Activated T-helper 1 cell treated with anti-CD3 and anti-CD28 coated beads, Interleukin-2, amount 50 U/mL, for 16 hours (primary cell): ENCODE results near the gene NPY5R.

Experiments
- DNase-seq, 2 donors: peaks; one replicate each; pipeline ENCODE4 v3.0.0-alpha.2; 2020; ENCODE audit warnings: low read depth in 1 of 2, low spot score in 1 of 2

NPY5R gene

DNA sequence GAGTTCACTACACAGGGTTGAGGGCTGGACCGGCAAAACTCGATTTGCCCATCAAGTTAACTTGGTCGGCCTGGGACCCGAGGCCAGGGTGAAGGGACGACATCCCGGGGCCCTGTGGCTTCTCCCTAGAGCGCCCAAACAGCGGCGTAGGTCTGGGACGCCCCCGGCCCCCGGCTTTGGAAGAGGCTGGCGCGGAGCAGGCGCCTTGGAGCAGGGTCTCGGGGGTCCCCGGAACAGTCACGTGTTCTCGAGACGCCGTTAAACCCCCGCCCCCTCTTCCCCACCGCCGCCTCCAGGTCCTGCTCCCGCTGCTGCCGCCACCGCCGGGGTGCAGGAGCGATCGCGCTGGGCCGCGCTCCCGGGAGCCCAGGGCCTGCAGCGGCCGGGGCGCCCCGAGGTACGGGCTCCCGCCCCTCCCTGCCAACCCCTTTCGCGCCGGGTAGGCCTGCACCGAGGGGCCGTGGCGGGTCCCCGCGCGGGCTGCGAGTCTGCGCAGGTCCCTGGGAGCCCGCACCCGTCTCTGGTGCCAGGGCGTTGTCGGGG is at the start of gene NPY5R:
Gene NPY5R, plus strand, starts transcription at position 289 of the 543 bp plus-strand sequence. CDS start 6,382 bp downstream, outside the sequence.
- DNase-seq: no peak

DNA sequence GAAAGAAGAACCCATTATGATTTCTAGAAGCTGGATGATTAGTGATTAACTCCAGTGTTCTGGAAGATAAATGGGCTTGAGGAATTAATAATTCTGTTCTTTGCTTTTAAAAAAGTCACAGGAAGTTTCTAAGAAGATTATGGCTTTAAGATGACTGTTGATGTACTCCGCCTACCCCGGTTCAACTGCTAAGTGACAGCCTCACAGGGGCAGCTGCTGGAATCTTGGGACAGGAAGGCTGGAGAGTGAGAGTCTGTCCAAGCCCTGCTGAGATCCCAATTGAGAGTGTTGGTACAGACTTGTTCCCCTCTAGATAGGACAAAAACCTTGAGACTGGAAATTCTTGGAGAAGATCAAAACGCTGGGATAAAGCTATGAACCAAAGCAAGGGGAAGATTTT is 48.6 kb upstream of the NPY5R start:
- DNase-seq: no peak

GRCh38 chr4:163300445-163300844 is 43.2 kb upstream of the NPY5R start:
- DNase-seq: no peak

DNA sequence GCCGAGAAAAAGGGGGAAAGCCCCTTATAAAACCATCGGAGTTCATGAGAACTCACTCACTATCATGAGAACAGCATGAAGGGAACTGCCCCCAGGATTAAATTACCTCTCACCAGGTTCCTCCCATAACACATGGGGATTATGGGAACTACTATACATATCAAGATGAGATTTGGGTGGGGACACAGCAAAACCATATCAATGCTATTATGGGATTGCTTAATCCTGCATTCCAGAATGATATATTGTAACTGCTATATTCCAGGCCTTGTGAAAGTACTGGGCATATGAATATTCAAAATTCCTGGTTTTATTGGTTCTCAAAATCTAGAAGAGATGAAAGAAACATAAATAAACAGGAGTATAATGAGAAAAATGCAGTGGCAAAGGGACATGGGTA is 40.6 kb upstream of the NPY5R start:
- no peak for DNase-seq

DNA sequence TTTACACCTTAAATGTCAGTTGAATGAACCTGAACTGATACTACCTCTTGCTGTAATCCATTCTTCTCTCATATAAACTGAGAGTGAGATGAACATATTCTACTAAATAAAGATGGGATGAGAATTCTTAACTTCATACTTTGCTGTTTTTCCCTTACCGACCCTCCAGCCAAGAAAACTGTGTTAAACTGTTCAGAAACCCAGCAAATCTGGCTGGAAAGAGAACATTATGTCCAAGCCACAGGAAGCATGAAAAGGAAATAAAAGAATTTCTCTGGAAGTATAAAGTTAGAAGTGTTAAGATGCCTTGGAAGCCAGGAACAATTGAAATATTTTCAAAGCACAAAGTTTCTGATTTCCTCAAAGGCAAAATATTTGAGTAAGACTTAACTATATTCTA is 34.2 kb upstream of the NPY5R start:
- no peak for DNase-seq

GRCh38 chr4:163317110-163317509 is 26.6 kb upstream of the NPY5R start:
- DNase-seq: no peak

GRCh38 chr4:163330916-163331628 is 12.6 kb upstream of the NPY5R start:
- DNase-seq: no peak

GRCh38 chr4:163331629-163332376 is 11.9 kb upstream of the NPY5R start:
- no peak for DNase-seq

DNA sequence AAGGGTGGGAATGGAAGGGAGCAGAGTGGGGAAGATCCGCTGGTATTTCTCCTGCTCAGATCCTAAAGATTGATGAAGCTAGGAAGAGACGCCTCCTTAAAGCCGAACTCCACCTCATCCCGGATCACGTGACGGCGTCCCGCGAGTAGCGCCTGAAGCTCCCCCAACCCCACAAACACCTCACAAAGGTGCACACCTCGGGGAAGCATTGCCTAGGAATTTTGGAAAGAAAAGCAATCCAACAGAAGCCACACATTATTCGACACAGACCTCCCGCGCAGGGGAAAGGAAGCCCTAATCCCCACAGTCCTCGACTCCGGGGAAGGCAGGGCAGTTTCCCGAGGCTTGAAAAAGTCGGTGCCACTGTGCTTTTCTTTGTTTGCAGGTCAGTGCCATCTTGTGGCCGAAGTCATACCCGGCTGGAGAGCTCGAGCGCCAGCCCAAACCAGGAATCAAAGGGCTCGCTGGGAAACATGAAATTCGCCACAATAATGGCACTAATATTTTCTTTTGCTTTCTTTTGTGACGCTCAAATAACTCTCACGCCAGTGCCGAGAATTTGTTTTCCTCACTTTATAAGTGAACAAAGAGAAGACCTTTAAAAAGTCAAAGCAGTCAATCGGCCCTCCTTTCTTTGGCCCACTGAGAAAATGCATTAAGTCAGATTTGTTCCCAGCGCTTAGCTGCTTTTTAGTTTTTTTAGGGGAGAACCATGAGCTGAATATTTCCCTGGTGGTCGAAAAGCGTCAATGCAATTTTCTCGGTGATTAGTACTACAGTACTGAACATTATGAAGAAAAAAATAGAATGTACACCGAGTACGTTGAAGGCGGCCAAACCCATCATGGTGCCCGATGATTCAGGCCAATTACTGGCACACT is 10.9 kb upstream of the NPY5R start, which contains the start of gene NPY1R:
Gene NPY1R, minus strand, starts transcription at position 71 of the 881 bp plus-strand sequence. CDS start 6,042 bp downstream, outside the sequence.
- no peak for DNase-seq

DNA sequence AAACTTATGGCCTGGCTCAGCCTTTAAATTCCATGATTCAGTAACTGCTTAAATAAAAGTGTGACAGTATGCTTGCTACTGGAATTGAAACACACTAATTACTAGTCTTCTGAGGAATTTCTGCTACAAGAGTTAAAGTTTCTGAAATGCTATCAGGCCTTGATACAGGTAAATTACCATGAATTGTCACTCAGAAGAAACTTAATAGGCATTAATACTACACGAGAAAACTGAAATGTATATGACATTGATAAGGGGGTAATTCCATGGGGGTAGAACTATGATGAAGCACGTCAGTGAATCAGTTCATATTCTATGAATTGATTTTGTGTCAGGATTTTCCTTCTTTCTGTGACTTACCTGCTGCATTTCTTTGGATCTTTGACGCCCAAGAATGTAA is 8.3 kb upstream of the NPY5R start:
- no peak for DNase-seq

DNA sequence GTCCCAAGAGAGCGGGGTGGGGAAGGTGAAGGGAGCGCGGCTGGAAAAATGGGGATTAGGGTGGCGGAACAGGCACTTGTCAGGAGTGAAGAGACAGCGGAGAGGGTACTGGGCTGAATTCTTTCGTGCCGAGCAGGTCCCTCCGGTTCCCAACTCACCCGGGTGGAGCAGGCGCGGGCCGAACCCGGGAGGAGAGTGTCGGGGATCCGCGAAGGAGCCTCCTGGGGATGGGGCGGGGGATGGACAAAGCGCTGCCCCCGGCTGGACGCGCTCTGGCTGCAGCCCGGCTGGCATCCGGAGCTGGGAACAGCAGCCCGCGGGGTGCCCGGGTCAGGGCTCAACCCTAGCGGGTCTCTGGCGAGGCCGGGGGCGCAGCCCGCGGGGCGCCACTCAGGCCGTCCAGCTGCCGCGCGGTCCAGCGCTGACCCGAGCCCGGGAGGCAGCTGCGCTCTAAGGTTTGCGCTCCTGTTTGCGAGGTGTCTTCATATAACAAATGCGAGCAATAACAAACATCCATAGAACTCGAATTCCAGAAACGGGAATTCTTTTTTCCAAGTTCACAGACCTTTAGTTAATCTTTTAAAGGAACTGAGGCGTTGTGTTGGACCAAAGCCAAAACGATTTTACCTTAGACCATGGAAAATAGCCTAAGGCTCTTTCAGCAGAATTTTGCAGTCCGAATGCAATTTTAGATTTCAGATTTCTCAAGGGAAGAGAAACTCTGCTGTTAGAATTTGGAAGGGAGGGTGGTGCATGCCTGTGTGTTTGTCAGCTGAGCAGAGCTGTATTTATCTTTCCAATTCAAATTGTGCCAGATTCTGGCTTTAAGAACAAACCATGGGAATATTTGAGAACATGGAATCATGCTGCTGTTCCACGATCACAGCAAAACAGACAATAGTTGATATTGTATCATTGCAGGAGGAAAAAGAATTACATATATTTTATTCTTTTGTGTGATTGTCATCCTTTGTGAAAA is 744 bp downstream of the NPY5R start:
- no peak for DNase-seq

- DNase-seq: no peak
These were observed 7.0 kb downstream of the NPY5R start for GRCh38 chr4:163350672-163351071.

DNA sequence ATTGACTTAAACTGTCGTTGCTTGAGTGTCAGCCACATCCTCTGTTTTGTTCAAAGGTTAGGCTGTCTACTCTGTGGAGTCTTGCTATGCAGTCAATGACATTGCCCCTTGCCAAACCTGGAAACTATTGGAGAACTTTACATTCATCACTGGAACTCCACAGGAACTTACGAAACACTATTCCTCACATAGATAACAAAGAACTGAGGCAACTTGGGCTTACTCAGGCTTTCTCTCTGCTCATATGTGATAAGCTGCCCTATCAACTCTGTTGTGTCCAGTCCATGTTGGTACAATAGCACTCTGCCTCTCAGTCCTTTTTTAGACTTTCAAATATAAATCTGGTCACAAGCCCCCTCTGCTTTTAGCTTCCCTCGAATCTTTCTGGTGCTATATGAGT is 9.4 kb downstream of the NPY5R start:
- DNase-seq: no peak

- DNase-seq: no peak
These were observed 12.4 kb downstream of the NPY5R start for GRCh38 chr4:163356104-163356503.

DNA sequence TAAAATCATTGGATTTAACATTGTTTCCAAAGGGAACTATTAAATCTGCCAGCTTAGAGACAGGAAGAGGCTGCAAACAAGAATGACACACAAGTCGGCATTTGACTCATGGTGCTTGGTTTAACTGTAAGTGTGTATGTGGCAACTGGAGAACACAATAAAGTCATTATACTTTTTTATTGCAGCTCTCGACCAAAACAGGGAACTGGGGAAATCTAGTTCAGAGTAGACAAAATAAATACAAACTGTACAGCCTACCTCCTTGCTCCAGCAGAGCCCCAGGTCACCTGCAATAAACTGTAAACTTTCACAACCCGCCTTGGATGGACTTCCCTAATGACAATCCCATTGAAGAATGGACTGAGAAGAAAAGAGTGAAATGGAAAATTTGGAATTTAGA is 24.0 kb downstream of the NPY5R start:
- no peak for DNase-seq

DNA sequence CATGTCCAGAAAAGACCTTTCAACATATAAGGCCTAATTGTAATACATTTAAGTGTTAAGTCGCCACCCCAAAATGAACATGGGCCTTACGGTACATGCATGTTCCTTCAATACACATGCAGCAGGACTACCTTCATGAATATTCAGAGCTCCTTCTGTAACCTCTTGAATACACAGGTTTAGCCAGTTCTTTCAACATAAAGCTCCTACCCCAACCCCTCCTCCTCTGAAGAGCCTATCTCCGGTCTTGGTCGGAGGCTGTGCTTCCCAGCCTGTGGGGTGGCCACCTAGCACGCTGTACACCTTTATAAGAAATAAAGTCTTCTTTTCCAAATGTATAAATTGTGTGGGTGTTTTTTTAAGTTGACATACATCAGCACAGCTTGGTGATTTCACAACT is 28.3 kb downstream of the NPY5R start:
- DNase-seq: no peak

- no peak for DNase-seq
These were observed 35.0 kb downstream of the NPY5R start for GRCh38 chr4:163378661-163379060.

GRCh38 chr4:163380703-163381102 is 37.0 kb downstream of the NPY5R start:
- DNase-seq: no peak

GRCh38 chr4:163382178-163382869 is 38.6 kb downstream of the NPY5R start:
- no peak for DNase-seq

GRCh38 chr4:163384434-163384833 is 40.7 kb downstream of the NPY5R start:
- DNase-seq: no peak
